ENCODE measurements around the gene CDC6.

CDC6 gene

DNA sequence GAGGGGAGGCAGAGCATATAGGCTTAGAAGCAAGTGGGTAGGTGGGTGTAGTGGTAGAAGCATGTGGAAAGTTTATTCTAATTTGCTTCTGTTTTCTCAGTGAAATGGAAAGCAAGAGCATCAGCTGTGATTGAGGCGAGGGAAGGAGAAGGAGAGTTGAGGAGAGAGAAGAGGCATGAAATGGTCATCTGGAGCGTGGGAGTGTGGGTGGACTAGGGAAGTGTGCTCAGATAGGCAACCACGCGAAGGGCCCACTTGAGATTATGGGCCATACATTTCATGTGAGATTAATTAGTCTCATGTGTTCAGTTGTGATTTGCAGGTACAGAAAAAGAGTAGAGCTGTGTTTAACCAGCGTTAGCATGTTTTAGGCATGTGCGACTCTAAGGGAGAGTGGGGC, 20.8 kb upstream of the CDC6 start:
- no peaks in the 10 kb centered on the region for H3K4me1 ChIP-seq (ENCODE audit: control insufficient read depth, insufficient read depth, low read length)
- no peak overlapping the region for H3K27ac ChIP-seq (ENCODE audit: extremely low read depth, low read depth, low read length)
- H3K9me3 ChIP-seq (ENCODE audit: control insufficient read depth, insufficient read depth, low read depth, low read length), result no peaks in the 10 kb centered on the region
- no peak overlapping the region for H3K4me3 ChIP-seq (ENCODE audit: low read depth, low read length)
- TF ChIP-seq ZNF184 (tag by site-specific recombination; IDR thresholded peaks at IDR 0.05) (no peak), ZNF324 (tag by site-specific recombination; IDR thresholded peaks at IDR 0.05) (no peak), EGR2 (tag by site-specific recombination; IDR thresholded peaks at IDR 0.05; ENCODE audit: low read depth) (peak; percentile 77), ZNF133 (tag by site-specific recombination; IDR thresholded peaks at IDR 0.05) (no peak), MYNN (tag by site-specific recombination; IDR thresholded peaks at IDR 0.05; ENCODE audit: borderline replicate concordance) (no peak), ZFHX2 (tag by site-specific recombination; conservative IDR thresholded peaks at IDR 0.05) (peak; percentile 68), KLF1 (tag by site-specific recombination; IDR thresholded peaks at IDR 0.05) (no peak)
- CTCF ChIA-PET, result interaction anchor here (0.6 to 1.6 kb wide), 5 partner anchors 14 to 210 kb away, joined by 3 to 6 read pairs (median 3); no protein-coding TSS in a partner anchor
- peaks cover 71 to 77% of the 10 kb centered on the region in 2 experiments for H3K36me3 ChIP-seq (ENCODE audit: control insufficient read depth in 2 of 2, insufficient read depth in 1 of 2, low read length in 2 of 2)
- POLR2A ChIA-PET, result interaction anchor here (0.7 kb wide), 1 partner anchor 21 kb away, joined by 3 read pairs; no protein-coding TSS in a partner anchor

DNA sequence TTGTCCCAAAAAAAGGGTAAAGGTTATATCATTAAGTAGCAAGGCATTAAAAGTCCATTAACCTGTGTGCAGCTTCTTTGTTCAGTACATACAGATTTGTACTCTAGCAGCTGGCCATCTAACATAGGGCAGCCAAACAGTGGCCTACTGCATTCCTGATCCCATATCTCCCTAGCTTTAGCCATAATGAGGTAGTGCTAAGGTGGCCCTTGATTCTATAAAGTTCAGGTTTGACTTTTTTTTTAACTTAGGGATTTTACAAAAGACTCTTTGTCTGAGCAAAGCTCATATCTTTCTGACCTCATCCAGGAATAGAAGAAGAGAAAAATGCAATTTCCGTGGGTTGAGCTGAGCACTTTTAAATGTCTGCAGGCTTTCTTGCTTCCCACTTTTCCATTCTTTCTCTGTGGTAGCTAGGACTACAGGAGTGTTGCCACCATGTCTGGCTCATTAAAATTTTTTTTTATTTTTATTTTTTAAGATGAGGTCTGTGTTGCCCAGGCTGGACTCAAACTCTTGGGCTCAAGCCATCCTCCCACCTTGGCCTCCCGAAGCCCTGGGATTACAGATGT, 19.5 kb upstream of the CDC6 start:
- CTCF ChIA-PET, result interaction anchor here (0.5 to 1.6 kb wide), 6 partner anchors 12 to 319 kb away, joined by 3 to 6 read pairs (median 5); no protein-coding TSS in a partner anchor
- H3K4me3 ChIP-seq (ENCODE audit: low read depth, low read length), result no peak overlapping the region
- no peak overlapping the region for H3K27ac ChIP-seq (ENCODE audit: extremely low read depth, low read depth, low read length)
- peaks cover 67 to 83% of the 10 kb centered on the region in 2 experiments for H3K36me3 ChIP-seq (ENCODE audit: control insufficient read depth in 2 of 2, insufficient read depth in 1 of 2, low read length in 2 of 2)
- no peak for TF ChIP-seq ZNF501 (tag by site-specific recombination; IDR thresholded peaks at IDR 0.05)
- no peak for TF ChIP-seq SP2 (tag by site-specific recombination; IDR thresholded peaks at IDR 0.05)
- no peak for TF ChIP-seq SCRT2 (tag by site-specific recombination; IDR thresholded peaks at IDR 0.05)
- TF ChIP-seq, protein P1, sequence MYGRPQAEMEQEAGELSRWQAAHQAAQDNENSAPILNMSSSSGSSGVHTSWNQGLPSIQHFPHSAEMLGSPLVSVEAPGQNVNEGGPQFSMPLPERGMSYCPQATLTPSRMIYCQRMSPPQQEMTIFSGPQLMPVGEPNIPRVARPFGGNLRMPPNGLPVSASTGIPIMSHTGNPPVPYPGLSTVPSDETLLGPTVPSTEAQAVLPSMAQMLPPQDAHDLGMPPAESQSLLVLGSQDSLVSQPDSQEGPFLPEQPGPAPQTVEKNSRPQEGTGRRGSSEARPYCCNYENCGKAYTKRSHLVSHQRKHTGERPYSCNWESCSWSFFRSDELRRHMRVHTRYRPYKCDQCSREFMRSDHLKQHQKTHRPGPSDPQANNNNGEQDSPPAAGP (tag by site-specific recombination; IDR thresholded peaks at IDR 0.05), result no peak
- TF ChIP-seq ZBTB7A (tag by site-specific recombination; IDR thresholded peaks at IDR 0.05; ENCODE audit: low read depth), result no peak
- no peak for TF ChIP-seq ZNF214 (tag by site-specific recombination; IDR thresholded peaks at IDR 0.05; ENCODE audit: borderline replicate concordance)
- no peak for TF ChIP-seq ZNF555 (tag by site-specific recombination; conservative IDR thresholded peaks at IDR 0.05)
- TF ChIP-seq ZNF843 (tag by site-specific recombination; IDR thresholded peaks at IDR 0.05), result no peak
- TF ChIP-seq BCL11A (tag by site-specific recombination; IDR thresholded peaks at IDR 0.05; ENCODE audit: low read depth), result no peak
- TF ChIP-seq EGR2 (tag by site-specific recombination; IDR thresholded peaks at IDR 0.05; ENCODE audit: low read depth), result no peak
- no peak for TF ChIP-seq ZNF561 (tag by site-specific recombination; IDR thresholded peaks at IDR 0.05; ENCODE audit: borderline replicate concordance)
- TF ChIP-seq ZNF626 (tag by site-specific recombination; IDR thresholded peaks at IDR 0.05), result no peak
- TF ChIP-seq ZNF354C (tag by site-specific recombination; IDR thresholded peaks at IDR 0.05; ENCODE audit: borderline replicate concordance, low read depth), result no peak
- no peak for TF ChIP-seq ZNF175 (tag by site-specific recombination; IDR thresholded peaks at IDR 0.05)
- H3K4me1 ChIP-seq (ENCODE audit: control insufficient read depth, insufficient read depth, low read length), result no peaks in the 10 kb centered on the region
- POLR2A ChIA-PET, result interaction anchor here (1.5 kb wide), 1 partner anchor 49 kb away, joined by 3 read pairs; the partner anchor contains the start of gene WIPF2
- H3K9me3 ChIP-seq (ENCODE audit: control insufficient read depth, insufficient read depth, low read depth, low read length), result no peaks in the 10 kb centered on the region

DNA sequence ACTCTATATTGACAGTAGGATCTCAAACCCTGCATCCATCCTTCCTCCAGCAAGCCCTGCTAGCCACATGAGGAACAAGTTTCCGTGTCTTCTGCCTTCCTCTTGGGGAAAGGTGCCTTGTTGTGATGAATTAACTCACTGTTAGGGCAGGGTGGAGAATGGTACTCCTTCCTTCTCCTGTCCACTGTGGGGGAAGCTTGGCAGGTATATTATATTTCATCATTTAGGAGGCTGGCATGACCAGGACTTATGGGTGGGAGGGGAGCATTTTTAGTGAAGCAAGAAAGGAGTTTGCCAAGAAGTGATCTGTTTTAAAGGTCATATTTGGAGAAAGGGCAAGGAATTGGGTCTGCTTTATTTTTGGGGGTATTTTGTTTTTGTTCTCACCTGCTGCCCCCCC, 9.3 kb upstream of the CDC6 start:
- H3K4me1 ChIP-seq (ENCODE audit: control insufficient read depth, insufficient read depth, low read length), result no peaks in the 10 kb centered on the region
- CTCF ChIA-PET, result interaction anchor here (0.8 kb wide), 1 partner anchor 77 kb away, joined by 3 read pairs; no protein-coding TSS in a partner anchor
- H3K36me3 ChIP-seq (ENCODE audit: control insufficient read depth in 2 of 2, insufficient read depth in 1 of 2, low read length in 2 of 2), result peaks cover 62 to 82% of the 10 kb centered on the region in 2 experiments
- H3K4me3 ChIP-seq (ENCODE audit: low read depth, low read length), result no peak overlapping the region
- no peak for TF ChIP-seq ZNF24 (tag by site-specific recombination; IDR thresholded peaks at IDR 0.05)
- TF ChIP-seq ZNF335 (tag by site-specific recombination; conservative IDR thresholded peaks at IDR 0.05), result no peak
- TF ChIP-seq MYNN (tag by site-specific recombination; IDR thresholded peaks at IDR 0.05; ENCODE audit: borderline replicate concordance), result no peak
- no peak for TF ChIP-seq ZNF747 (tag by site-specific recombination; IDR thresholded peaks at IDR 0.05)
- no peaks in the 10 kb centered on the region for H3K9me3 ChIP-seq (ENCODE audit: control insufficient read depth, insufficient read depth, low read depth, low read length)
- no peak overlapping the region for H3K27ac ChIP-seq (ENCODE audit: extremely low read depth, low read depth, low read length)
- POLR2A ChIA-PET, result no interaction called here

All from HEK293 (cell line).